ENCODE results near the gene SLC6A20.

The SLC6A20 gene

GRCh38 chr3:45783667-45784066, 12.7 kb downstream of the SLC6A20 start:
- POLR2A ChIA-PET, result no interaction called here
- CTCF ChIA-PET, result no interaction called here

DNA sequence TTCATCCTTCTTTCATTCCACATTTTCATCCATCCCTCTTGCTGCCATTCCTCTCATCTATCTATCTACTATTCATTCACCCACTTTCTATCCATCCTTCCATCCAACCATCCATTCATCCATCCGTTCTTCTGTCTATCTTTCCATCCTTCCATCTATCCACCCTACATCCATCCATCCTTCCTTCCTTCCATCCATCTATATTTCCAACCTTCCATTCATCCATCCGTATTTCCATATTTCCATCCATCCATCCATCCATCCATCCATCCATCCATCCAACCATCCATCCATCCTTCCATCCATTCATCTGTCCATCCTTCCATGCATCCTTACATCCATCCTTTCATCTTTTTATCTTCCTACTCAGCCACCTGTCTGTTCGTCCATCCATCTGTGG, 14.0 kb downstream of the SLC6A20 start:
- DNase-seq (ENCODE audit: extremely low spot score), result no peak
- TF ChIP-seq, protein P1, sequence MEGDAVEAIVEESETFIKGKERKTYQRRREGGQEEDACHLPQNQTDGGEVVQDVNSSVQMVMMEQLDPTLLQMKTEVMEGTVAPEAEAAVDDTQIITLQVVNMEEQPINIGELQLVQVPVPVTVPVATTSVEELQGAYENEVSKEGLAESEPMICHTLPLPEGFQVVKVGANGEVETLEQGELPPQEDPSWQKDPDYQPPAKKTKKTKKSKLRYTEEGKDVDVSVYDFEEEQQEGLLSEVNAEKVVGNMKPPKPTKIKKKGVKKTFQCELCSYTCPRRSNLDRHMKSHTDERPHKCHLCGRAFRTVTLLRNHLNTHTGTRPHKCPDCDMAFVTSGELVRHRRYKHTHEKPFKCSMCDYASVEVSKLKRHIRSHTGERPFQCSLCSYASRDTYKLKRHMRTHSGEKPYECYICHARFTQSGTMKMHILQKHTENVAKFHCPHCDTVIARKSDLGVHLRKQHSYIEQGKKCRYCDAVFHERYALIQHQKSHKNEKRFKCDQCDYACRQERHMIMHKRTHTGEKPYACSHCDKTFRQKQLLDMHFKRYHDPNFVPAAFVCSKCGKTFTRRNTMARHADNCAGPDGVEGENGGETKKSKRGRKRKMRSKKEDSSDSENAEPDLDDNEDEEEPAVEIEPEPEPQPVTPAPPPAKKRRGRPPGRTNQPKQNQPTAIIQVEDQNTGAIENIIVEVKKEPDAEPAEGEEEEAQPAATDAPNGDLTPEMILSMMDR (IDR thresholded peaks at IDR 0.05; ENCODE audit: control extremely low read depth, extremely low read depth, low read depth, missing control alignments), result no peak
- ChIA-PET CTCF (interaction anchor here (1.2 to 1.3 kb wide), 2 partner anchors 11 to 29 kb away, joined by 3 read pairs; no protein-coding TSS in a partner anchor), POLR2A (interaction anchor here (1.2 kb wide), 1 partner anchor 60 kb away, joined by 3 read pairs; no protein-coding TSS in a partner anchor)

More at GRCh38 chr3:45783667-45784066, 12.7 kb downstream of the SLC6A20 start:
- no peak for DNase-seq (ENCODE audit: extremely low spot score)
- TF ChIP-seq, protein P1 (IDR thresholded peaks at IDR 0.05; ENCODE audit: control extremely low read depth, extremely low read depth, low read depth, missing control alignments), result no peak

- CTCF ChIA-PET, result interaction anchor here (0.8 to 1.3 kb wide), 4 partner anchors 10 to 28 kb away, joined by 3 read pairs; no protein-coding TSS in a partner anchor
These were observed 14.5 kb downstream of the SLC6A20 start for GRCh38 chr3:45781841-45782240.

DNA sequence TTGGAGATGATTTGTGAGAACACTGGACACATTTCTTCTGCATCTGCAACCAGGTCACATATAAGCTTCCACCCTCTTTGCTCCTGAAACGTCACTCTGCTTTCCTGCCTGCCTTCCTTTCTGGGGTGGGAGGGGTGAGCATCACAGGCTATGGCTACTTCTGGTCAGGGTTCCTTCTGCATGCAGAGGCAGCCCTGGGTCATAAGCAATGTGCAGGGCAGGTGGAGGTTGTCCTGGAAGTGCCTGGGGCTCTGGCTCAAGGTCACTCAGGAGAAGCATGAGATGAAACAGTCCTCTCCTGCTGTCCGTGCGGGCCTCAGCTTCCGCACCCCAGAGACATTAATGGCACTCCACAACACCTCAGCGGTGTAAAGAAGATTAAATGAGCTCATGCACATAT, 15.1 kb downstream of the SLC6A20 start:
- CTCF ChIA-PET, result interaction anchor here (0.8 to 1.3 kb wide), 4 partner anchors 9 to 27 kb away, joined by 3 read pairs; no protein-coding TSS in a partner anchor
- no peak for DNase-seq (ENCODE audit: extremely low spot score)
- TF ChIP-seq, protein P1 (IDR thresholded peaks at IDR 0.05; ENCODE audit: control extremely low read depth, extremely low read depth, low read depth, missing control alignments), result no peak
- POLR2A ChIA-PET, result interaction anchor here (1.2 kb wide), 1 partner anchor 61 kb away, joined by 3 read pairs; no protein-coding TSS in a partner anchor

More at GRCh38 chr3:45781841-45782240, 14.5 kb downstream of the SLC6A20 start:
- TF ChIP-seq, protein P1 (IDR thresholded peaks at IDR 0.05; ENCODE audit: control extremely low read depth, extremely low read depth, low read depth, missing control alignments), result no peak
- no peak for DNase-seq (ENCODE audit: extremely low spot score)
- POLR2A ChIA-PET, result interaction anchor here (1.2 kb wide), 1 partner anchor 61 kb away, joined by 3 read pairs; no protein-coding TSS in a partner anchor

GRCh38 chr3:45779746-45780735, 16.3 kb downstream of the SLC6A20 start:
- TF ChIP-seq, protein P1 (IDR thresholded peaks at IDR 0.05; ENCODE audit: control extremely low read depth, extremely low read depth, low read depth, missing control alignments), result no peak
- no peak for DNase-seq (ENCODE audit: extremely low spot score)
- ChIA-PET POLR2A (no interaction called here), CTCF (interaction anchor here (0.9 kb wide), 1 partner anchor 149 kb away, joined by 3 read pairs; no protein-coding TSS in a partner anchor)

- CTCF ChIA-PET, result interaction anchor here (0.6 to 9.9 kb wide), 3 partner anchors 17 to 151 kb away, joined by 3 to 73 read pairs (median 3); no protein-coding TSS in a partner anchor
- TF ChIP-seq, protein P1 (IDR thresholded peaks at IDR 0.05; ENCODE audit: control extremely low read depth, extremely low read depth, low read depth, missing control alignments), result no peak
- DNase-seq (ENCODE audit: extremely low spot score), result no peak
- POLR2A ChIA-PET, result no interaction called here
These were observed 17.6 kb downstream of the SLC6A20 start for GRCh38 chr3:45778761-45779201.
